IPS DF 4.7 (cell line): ENCODE results near the gene HUWE1.
"Not testable (repeated sequence)": the region's sequence is repeated elsewhere in the genome, so short reads cannot be mapped to it uniquely, and the experiment has no call there.

Experiments used
- DNase-seq: peaks from one replicate; pipeline ENCODE4 v3.0.0-alpha.2; 2013; ENCODE audit warnings: low spot score; ENCODE audit errors: extremely low read depth

The HUWE1 gene

DNA sequence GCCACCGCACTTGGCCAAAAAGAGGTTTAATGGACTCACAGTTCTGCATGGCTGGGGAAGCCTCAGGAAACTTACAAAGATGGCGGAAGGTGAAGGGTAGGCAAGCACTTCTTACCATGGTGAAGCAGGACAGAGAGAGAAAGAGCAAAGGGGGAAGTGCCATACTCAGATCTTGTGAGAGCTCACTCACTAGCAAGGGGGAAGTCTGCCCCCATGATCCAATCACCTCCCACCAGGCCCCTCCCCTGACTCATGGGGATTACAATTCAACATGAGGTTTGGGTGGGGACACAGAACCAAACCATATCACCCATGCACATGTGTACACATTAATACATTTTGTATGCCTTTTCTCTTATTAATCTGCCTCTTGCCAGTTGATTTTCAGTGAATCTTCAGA, 175.2 kb downstream of the HUWE1 start:
- DNase-seq: no peak

DNA sequence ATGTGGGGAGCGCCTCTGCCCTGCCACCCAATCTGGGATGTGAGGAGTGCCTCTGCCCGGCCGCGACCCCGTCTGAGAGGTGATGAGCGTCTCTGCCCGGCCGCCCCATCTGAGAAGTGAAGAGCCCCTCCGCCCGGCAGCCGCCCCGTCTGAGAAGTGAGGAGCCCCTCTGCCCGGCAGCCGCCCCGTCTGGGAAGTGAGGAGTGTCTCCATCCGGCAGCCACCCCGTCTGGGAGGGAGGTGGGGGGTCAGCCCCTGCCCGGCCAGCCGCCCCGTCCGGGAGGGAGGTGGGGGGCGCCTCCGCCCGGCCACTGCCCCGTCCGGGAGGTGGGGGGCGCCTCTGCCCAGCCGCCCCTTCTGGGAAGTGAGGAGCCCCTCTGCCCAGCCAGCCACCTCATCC, 182.5 kb downstream of the HUWE1 start:
- DNase-seq: not testable (repeated sequence)

- DNase-seq: no peak
These were observed 192.1 kb downstream of the HUWE1 start for GRCh38 chrX:53494436-53494835.

- DNase-seq: no peak
These were observed 200.2 kb downstream of the HUWE1 start for GRCh38 chrX:53486285-53486684.

GRCh38 chrX:53483838-53484405, 202.6 kb downstream of the HUWE1 start:
- no peak for DNase-seq

GRCh38 chrX:53483416-53483815, 203.1 kb downstream of the HUWE1 start:
- DNase-seq: no peak
